Activated T-helper 17 cell treated with anti-CD3 and anti-CD28 coated beads, Interleukin-2, amount 50 U/mL, for 72 hours (primary cell): ENCODE data around the gene MAP4K2. TPM values are rescaled to one million over a fixed set of nuclear protein-coding genes. Genes with fewer than 3 reads are reported as not detected.

ENCODE experiments used
- ATAC-seq: fragments of 150-1000 bp; cut with Tn5 transposase; replicated peaks from 2 replicates; pipeline ENCODE4 v1.10.0; 2021; ENCODE audit warnings: mild to moderate bottlenecking, moderate library complexity
- H3K27ac Mint-ChIP-seq: one replicate; pipeline ENCODE4 v1.8.0; 2022; ENCODE audit warnings: mixed read lengths
- H3K27me3 Mint-ChIP-seq: one replicate; pipeline ENCODE4 v1.8.0; 2022; ENCODE audit warnings: mixed read lengths
- H3K36me3 Mint-ChIP-seq: one replicate; pipeline ENCODE4 v1.8.0; 2022; ENCODE audit warnings: low read depth, mild to moderate bottlenecking, mixed read lengths
- H3K4me1 Mint-ChIP-seq: one replicate; pipeline ENCODE4 v1.8.0; 2022; ENCODE audit warnings: mixed read lengths
- H3K4me3 Mint-ChIP-seq: one replicate; pipeline ENCODE4 v1.8.0; 2022; ENCODE audit warnings: mild to moderate bottlenecking, mixed read lengths
- H3K9me3 Mint-ChIP-seq: one replicate; pipeline ENCODE4 v1.8.0; 2022; ENCODE audit warnings: mixed read lengths
- total RNA-seq, 2 donors: library from RNA; stranded (reverse); gene quantifications; one replicate each; pipeline ENCODE4 v1.2.3, GENCODE V29; 2022

MAP4K2 gene
- total RNA-seq, 2 donors from 2014 or later: 65.9 to 82.5 TPM

GRCh38 chr11:64765851-64766665 lies 37.0 kb downstream of the MAP4K2 start:
- H3K36me3 Mint-ChIP-seq: peaks cover 96% of the 10 kb centered on the region
- no peak overlapping the region for H3K27ac Mint-ChIP-seq
- no peaks in the 10 kb centered on the region for H3K9me3 Mint-ChIP-seq
- peaks cover 53% of the 10 kb centered on the region for H3K4me1 Mint-ChIP-seq
- peak overlapping the region; percentile 61 for H3K4me3 Mint-ChIP-seq
- no peaks in the 10 kb centered on the region for H3K27me3 Mint-ChIP-seq
- no peak for ATAC-seq

GRCh38 chr11:64765291-64765850 lies 37.6 kb downstream of the MAP4K2 start:
- ATAC-seq: no peak
- Mint-ChIP-seq H3K4me1 (peaks cover 46% of the 10 kb centered on the region), H3K27ac (peak overlapping the region; percentile 88), H3K27me3 (no peaks in the 10 kb centered on the region), H3K36me3 (peaks cover 89% of the 10 kb centered on the region), H3K4me3 (peak overlapping the region; percentile 61), H3K9me3 (no peaks in the 10 kb centered on the region)

GRCh38 chr11:64764753-64765152 lies 38.3 kb downstream of the MAP4K2 start:
- no peak for ATAC-seq
- Mint-ChIP-seq H3K4me1 (peaks cover 44% of the 10 kb centered on the region), H3K27ac (peak overlapping the region; percentile 88), H3K36me3 (peaks cover 83% of the 10 kb centered on the region), H3K4me3 (peak overlapping the region; percentile 61), H3K27me3 (no peaks in the 10 kb centered on the region), H3K9me3 (no peaks in the 10 kb centered on the region)

- Mint-ChIP-seq H3K9me3 (no peaks in the 10 kb centered on the region), H3K27ac (peak overlapping the region; percentile 88), H3K4me1 (peaks cover 38% of the 10 kb centered on the region), H3K4me3 (peak overlapping the region; percentile 61), H3K36me3 (peaks cover 77% of the 10 kb centered on the region), H3K27me3 (no peaks in the 10 kb centered on the region)
- ATAC-seq: no peak
These were observed 38.9 kb downstream of the MAP4K2 start for GRCh38 chr11:64764040-64764611.

- H3K9me3 Mint-ChIP-seq: no peaks in the 10 kb centered on the region
- peaks cover 37% of the 10 kb centered on the region for H3K4me1 Mint-ChIP-seq
- H3K27ac Mint-ChIP-seq: peak overlapping the region; percentile 88
- H3K36me3 Mint-ChIP-seq: peaks cover 71% of the 10 kb centered on the region
- no peaks in the 10 kb centered on the region for H3K27me3 Mint-ChIP-seq
- H3K4me3 Mint-ChIP-seq: peak overlapping the region; percentile 61
- no peak for ATAC-seq
These were observed 39.4 kb downstream of the MAP4K2 start for GRCh38 chr11:64763526-64764039.

GRCh38 chr11:64762674-64763525 lies 40.1 kb downstream of the MAP4K2 start:
- Mint-ChIP-seq H3K4me1 (peaks cover 30% of the 10 kb centered on the region), H3K27me3 (no peaks in the 10 kb centered on the region), H3K27ac (peak overlapping the region; percentile 37), H3K4me3 (peak overlapping the region; percentile 61), H3K9me3 (no peaks in the 10 kb centered on the region), H3K36me3 (peaks cover 64% of the 10 kb centered on the region)
- ATAC-seq: no peak

- no peaks in the 10 kb centered on the region for H3K27me3 Mint-ChIP-seq
- ATAC-seq: no peak
- no peak overlapping the region for H3K4me3 Mint-ChIP-seq
- H3K9me3 Mint-ChIP-seq: no peaks in the 10 kb centered on the region
- peaks cover 58% of the 10 kb centered on the region for H3K36me3 Mint-ChIP-seq
- peak overlapping the region; percentile 37 for H3K27ac Mint-ChIP-seq
- peaks cover 27% of the 10 kb centered on the region for H3K4me1 Mint-ChIP-seq
These were observed 40.7 kb downstream of the MAP4K2 start for GRCh38 chr11:64762277-64762673.

GRCh38 chr11:64760759-64761420 lies 42.1 kb downstream of the MAP4K2 start:
- no peaks in the 10 kb centered on the region for H3K9me3 Mint-ChIP-seq
- H3K4me3 Mint-ChIP-seq: no peak overlapping the region
- peaks cover 44% of the 10 kb centered on the region for H3K36me3 Mint-ChIP-seq
- H3K27ac Mint-ChIP-seq: peak overlapping the region; percentile 58
- ATAC-seq: no peak
- no peaks in the 10 kb centered on the region for H3K27me3 Mint-ChIP-seq
- peaks cover 23% of the 10 kb centered on the region for H3K4me1 Mint-ChIP-seq

GRCh38 chr11:64759722-64760719 lies 43.0 kb downstream of the MAP4K2 start, which contains the start of gene PYGM:
Gene PYGM (minus strand): TSS chr11:64759974. CDS start chr11:64759898, 76 bp downstream.
- H3K27me3 Mint-ChIP-seq: no peaks in the 10 kb centered on the region
- no peak within 1 kb of the TSS for H3K4me3 Mint-ChIP-seq
- peaks cover 36% of the 10 kb centered on the region for H3K36me3 Mint-ChIP-seq
- H3K9me3 Mint-ChIP-seq: no peaks in the 10 kb centered on the region
- peak within 1 kb of the TSS; percentile 58 for H3K27ac Mint-ChIP-seq
- no peak for ATAC-seq
- H3K4me1 Mint-ChIP-seq: peaks cover 19% of the 10 kb centered on the region

- Mint-ChIP-seq H3K36me3 (peaks cover 28% of the 10 kb centered on the region), H3K27me3 (no peaks in the 10 kb centered on the region), H3K27ac (peak overlapping the region; percentile 58), H3K4me3 (no peak overlapping the region), H3K9me3 (no peaks in the 10 kb centered on the region), H3K4me1 (peaks cover 11% of the 10 kb centered on the region)
- no peak for ATAC-seq
These were observed 43.8 kb downstream of the MAP4K2 start for GRCh38 chr11:64759131-64759721.

- Mint-ChIP-seq H3K4me3 (no peak overlapping the region), H3K27ac (no peak overlapping the region), H3K4me1 (peaks cover 7% of the 10 kb centered on the region), H3K27me3 (no peaks in the 10 kb centered on the region), H3K36me3 (peaks cover 20% of the 10 kb centered on the region), H3K9me3 (no peaks in the 10 kb centered on the region)
- no peak for ATAC-seq
These were observed 44.5 kb downstream of the MAP4K2 start for GRCh38 chr11:64758330-64759079.
